Activated T-cell treated with anti-CD3 and anti-CD28 coated beads for 48 hours (primary cell): ENCODE measurements around the gene STAP2.
A peak's percentile ranks its signal among the peaks of the same experiment; 100 is the strongest.
"Not testable (repeated sequence)": the region's sequence is repeated elsewhere in the genome, so short reads cannot be mapped to it uniquely, and the experiment has no call there.

Experiments
- DNase-seq: peaks from one replicate; pipeline ENCODE4 v3.0.0-alpha.2; 2020; ENCODE audit warnings: low read depth

Gene STAP2

GRCh38 chr19:4298810-4299550, 39.6 kb downstream of the STAP2 start:
- no peak for DNase-seq

- DNase-seq, result peak; percentile 39
These were observed 40.5 kb downstream of the STAP2 start for GRCh38 chr19:4297901-4298809.

GRCh38 chr19:4295972-4296771, 42.5 kb downstream of the STAP2 start:
- no peak for DNase-seq

- DNase-seq, result no peak
These were observed 44.2 kb downstream of the STAP2 start for GRCh38 chr19:4294389-4294788.

GRCh38 chr19:4292515-4292914, 46.1 kb downstream of the STAP2 start:
- no peak for DNase-seq

- no peak for DNase-seq
These were observed 47.4 kb downstream of the STAP2 start for GRCh38 chr19:4291184-4291732.

GRCh38 chr19:4288091-4288777, 50.4 kb downstream of the STAP2 start:
- no peak for DNase-seq

GRCh38 chr19:4286141-4286540, 52.5 kb downstream of the STAP2 start:
- DNase-seq, result not testable (repeated sequence)

GRCh38 chr19:4284974-4285373, 53.7 kb downstream of the STAP2 start:
- DNase-seq, result no peak

GRCh38 chr19:4284176-4284958, 54.3 kb downstream of the STAP2 start:
- DNase-seq, result no peak

GRCh38 chr19:4279530-4280422, 58.9 kb downstream of the STAP2 start:
- no peak for DNase-seq

GRCh38 chr19:4279267-4279529, 59.4 kb downstream of the STAP2 start:
- no peak for DNase-seq

- DNase-seq, result no peak
These were observed 60.0 kb downstream of the STAP2 start, which contains the start of gene SHD for GRCh38 chr19:4278419-4279266. SHD (plus strand) TSS chr19:4279266; CDS start chr19:4280064, 798 bp downstream.

GRCh38 chr19:4278010-4278409, 60.6 kb downstream of the STAP2 start:
- DNase-seq, result no peak

GRCh38 chr19:4277191-4277696, 61.4 kb downstream of the STAP2 start:
- no peak for DNase-seq

GRCh38 chr19:4274321-4274686, 64.3 kb downstream of the STAP2 start:
- DNase-seq, result not testable (repeated sequence)
